ENCODE measurements around the gene WDR49. TPM values are rescaled to one million over a fixed set of nuclear protein-coding genes. Genes with fewer than 3 reads are reported as not detected.

Gene WDR49
- total RNA-seq, 1 experiment from 2014 or later = 0.34 TPM

DNA sequence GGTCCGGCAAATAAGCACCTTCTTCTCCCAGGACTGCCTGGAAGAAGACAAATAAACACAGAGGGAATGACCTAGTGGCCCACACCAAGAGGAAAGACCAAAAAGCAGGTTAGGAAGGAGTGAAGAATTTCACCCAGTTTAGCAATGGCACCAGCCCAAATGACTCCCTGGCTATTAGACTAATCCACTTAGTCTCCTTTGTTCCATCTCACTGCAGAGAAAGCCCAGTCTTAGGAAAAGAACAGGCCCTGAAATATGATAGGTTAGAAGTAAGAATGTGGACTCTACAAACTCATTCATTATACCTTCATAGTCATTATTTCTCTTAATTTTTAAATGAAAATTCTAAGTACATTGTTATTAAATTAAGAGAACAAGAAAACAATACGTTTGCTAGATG is 203.1 kb downstream of the WDR49 start (continued):
- TF ChIP-seq, protein P1, sequence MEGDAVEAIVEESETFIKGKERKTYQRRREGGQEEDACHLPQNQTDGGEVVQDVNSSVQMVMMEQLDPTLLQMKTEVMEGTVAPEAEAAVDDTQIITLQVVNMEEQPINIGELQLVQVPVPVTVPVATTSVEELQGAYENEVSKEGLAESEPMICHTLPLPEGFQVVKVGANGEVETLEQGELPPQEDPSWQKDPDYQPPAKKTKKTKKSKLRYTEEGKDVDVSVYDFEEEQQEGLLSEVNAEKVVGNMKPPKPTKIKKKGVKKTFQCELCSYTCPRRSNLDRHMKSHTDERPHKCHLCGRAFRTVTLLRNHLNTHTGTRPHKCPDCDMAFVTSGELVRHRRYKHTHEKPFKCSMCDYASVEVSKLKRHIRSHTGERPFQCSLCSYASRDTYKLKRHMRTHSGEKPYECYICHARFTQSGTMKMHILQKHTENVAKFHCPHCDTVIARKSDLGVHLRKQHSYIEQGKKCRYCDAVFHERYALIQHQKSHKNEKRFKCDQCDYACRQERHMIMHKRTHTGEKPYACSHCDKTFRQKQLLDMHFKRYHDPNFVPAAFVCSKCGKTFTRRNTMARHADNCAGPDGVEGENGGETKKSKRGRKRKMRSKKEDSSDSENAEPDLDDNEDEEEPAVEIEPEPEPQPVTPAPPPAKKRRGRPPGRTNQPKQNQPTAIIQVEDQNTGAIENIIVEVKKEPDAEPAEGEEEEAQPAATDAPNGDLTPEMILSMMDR (IDR thresholded peaks at IDR 0.05 in 2 of 3, conservative IDR thresholded peaks at IDR 0.05 in 1 of 3; ENCODE audit: borderline replicate concordance in 1 of 3, insufficient read depth in 1 of 3, low read depth in 2 of 3, low read length in 2 of 3) = no peak
- TF ChIP-seq, protein P2, sequence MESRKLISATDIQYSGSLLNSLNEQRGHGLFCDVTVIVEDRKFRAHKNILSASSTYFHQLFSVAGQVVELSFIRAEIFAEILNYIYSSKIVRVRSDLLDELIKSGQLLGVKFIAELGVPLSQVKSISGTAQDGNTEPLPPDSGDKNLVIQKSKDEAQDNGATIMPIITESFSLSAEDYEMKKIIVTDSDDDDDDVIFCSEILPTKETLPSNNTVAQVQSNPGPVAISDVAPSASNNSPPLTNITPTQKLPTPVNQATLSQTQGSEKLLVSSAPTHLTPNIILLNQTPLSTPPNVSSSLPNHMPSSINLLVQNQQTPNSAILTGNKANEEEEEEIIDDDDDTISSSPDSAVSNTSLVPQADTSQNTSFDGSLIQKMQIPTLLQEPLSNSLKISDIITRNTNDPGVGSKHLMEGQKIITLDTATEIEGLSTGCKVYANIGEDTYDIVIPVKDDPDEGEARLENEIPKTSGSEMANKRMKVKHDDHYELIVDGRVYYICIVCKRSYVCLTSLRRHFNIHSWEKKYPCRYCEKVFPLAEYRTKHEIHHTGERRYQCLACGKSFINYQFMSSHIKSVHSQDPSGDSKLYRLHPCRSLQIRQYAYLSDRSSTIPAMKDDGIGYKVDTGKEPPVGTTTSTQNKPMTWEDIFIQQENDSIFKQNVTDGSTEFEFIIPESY (IDR thresholded peaks at IDR 0.05; ENCODE audit: extremely low read depth, insufficient replicate concordance, low read length) = no peak
- TF ChIP-seq ELF1 (IDR thresholded peaks at IDR 0.05; ENCODE audit: borderline replicate concordance, low read depth) (no peak), ZNF274 (IDR thresholded peaks at IDR 0.05; ENCODE audit: low read depth, low read length) (no peak), CBX3 (IDR thresholded peaks at IDR 0.05; ENCODE audit: low read depth) (no peak), RAD21 (IDR thresholded peaks at IDR 0.05; ENCODE audit: low read depth) (no peak), EGR1 (IDR thresholded peaks at IDR 0.05; ENCODE audit: low read depth) (no peak)

DNA sequence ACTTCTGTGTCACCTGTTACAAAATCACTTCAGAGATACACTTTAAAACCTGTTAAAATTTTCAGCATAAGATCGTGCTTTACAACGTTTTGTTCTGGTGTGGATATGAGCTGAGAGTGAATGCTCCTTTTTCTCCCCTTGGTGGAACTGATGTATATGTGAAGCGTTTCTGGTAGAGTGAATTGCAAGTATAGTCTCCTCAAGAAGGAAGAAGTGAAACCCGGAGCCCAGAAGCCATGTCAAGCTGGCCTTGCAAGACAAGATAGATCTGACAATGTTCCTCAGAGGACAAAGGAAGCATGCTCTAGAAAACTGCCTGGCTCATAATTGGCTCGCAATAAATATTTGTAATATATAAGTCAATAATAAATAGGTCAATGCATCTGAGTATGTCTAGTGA is 203.5 kb downstream of the WDR49 start:
- Histone ChIP-seq H3K27me3 (ENCODE audit: insufficient read depth, low read length) (no peaks in the 10 kb centered on the region), H3K9me3 (ENCODE audit: control insufficient read depth in 1 of 2, insufficient read depth in 1 of 2, low read depth in 1 of 2, low read length in 2 of 2) (no peaks in the 10 kb centered on the region), H4K20me1 (ENCODE audit: insufficient read depth) (no peaks in the 10 kb centered on the region), H3K36me3 (ENCODE audit: control insufficient read depth in 1 of 2, insufficient read depth in 2 of 2, low read length in 2 of 2) (no peaks in the 10 kb centered on the region), H3K4me2 (ENCODE audit: low read length) (no peak overlapping the region), H2AFZ (ENCODE audit: low read depth, low read length, poor library complexity, severe bottlenecking) (no peak overlapping the region), H3K4me1 (ENCODE audit: control insufficient read depth in 1 of 2, insufficient read depth in 2 of 2, low read length in 2 of 2) (no peaks in the 10 kb centered on the region), H3K27ac (ENCODE audit: low read depth, low read length) (no peak overlapping the region), H3K9me2 (ENCODE audit: insufficient read depth) (no peaks in the 10 kb centered on the region), H3K79me2 (ENCODE audit: insufficient read depth, low read length) (no peaks in the 10 kb centered on the region), H3K4me3 (replicated peaks in 1 of 2; ENCODE audit: low read depth in 1 of 2, low read length in 2 of 2) (no peak overlapping the region), H3K9ac (ENCODE audit: low read length) (no peak overlapping the region)
- ChIA-PET CTCF (no interaction called here), RAD21 (ENCODE audit: low non-redundant PET in 1 of 2, low total read pairs in 2 of 2, uncharacterized antibody in 2 of 2, unreplicated experiment in 2 of 2) (no interaction called here), POLR2A (no interaction called here)
- DNase-seq (ENCODE audit: low read depth, low spot score) = no peak
- intact Hi-C loops (cut with micrococcal nuclease) = no loop called here
- no peak for TF ChIP-seq SP1 (IDR thresholded peaks at IDR 0.05; ENCODE audit: low read depth)
- no peak for TF ChIP-seq ELF1 (IDR thresholded peaks at IDR 0.05; ENCODE audit: borderline replicate concordance, low read depth)
- no peak for TF ChIP-seq FOSL1 (IDR thresholded peaks at IDR 0.05; ENCODE audit: low read depth)
- TF ChIP-seq, protein P3, sequence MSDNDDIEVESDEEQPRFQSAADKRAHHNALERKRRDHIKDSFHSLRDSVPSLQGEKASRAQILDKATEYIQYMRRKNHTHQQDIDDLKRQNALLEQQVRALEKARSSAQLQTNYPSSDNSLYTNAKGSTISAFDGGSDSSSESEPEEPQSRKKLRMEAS (IDR thresholded peaks at IDR 0.05) = no peak
- TF ChIP-seq TCF7L2 (IDR thresholded peaks at IDR 0.05; ENCODE audit: borderline replicate concordance, extremely low read depth, insufficient read depth, insufficient read length) = no peak
- TF ChIP-seq POLR2AphosphoS5 (IDR thresholded peaks at IDR 0.05; ENCODE audit: low read depth, low read length) = no peak
- no peak for TF ChIP-seq EZH2 (IDR thresholded peaks at IDR 0.05)
- no peak for TF ChIP-seq SIN3A (IDR thresholded peaks at IDR 0.05; ENCODE audit: low read depth)
- no peak for TF ChIP-seq ZNF274 (IDR thresholded peaks at IDR 0.05; ENCODE audit: low read depth, low read length)
- TF ChIP-seq, protein P4, sequence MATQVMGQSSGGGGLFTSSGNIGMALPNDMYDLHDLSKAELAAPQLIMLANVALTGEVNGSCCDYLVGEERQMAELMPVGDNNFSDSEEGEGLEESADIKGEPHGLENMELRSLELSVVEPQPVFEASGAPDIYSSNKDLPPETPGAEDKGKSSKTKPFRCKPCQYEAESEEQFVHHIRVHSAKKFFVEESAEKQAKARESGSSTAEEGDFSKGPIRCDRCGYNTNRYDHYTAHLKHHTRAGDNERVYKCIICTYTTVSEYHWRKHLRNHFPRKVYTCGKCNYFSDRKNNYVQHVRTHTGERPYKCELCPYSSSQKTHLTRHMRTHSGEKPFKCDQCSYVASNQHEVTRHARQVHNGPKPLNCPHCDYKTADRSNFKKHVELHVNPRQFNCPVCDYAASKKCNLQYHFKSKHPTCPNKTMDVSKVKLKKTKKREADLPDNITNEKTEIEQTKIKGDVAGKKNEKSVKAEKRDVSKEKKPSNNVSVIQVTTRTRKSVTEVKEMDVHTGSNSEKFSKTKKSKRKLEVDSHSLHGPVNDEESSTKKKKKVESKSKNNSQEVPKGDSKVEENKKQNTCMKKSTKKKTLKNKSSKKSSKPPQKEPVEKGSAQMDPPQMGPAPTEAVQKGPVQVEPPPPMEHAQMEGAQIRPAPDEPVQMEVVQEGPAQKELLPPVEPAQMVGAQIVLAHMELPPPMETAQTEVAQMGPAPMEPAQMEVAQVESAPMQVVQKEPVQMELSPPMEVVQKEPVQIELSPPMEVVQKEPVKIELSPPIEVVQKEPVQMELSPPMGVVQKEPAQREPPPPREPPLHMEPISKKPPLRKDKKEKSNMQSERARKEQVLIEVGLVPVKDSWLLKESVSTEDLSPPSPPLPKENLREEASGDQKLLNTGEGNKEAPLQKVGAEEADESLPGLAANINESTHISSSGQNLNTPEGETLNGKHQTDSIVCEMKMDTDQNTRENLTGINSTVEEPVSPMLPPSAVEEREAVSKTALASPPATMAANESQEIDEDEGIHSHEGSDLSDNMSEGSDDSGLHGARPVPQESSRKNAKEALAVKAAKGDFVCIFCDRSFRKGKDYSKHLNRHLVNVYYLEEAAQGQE (IDR thresholded peaks at IDR 0.05; ENCODE audit: low read depth) = no peak
- TF ChIP-seq, protein P2 (IDR thresholded peaks at IDR 0.05; ENCODE audit: extremely low read depth, insufficient replicate concordance, low read length) = no peak
- no TSS peak for BruUV-seq (replicated peaks)
- no peak for ATAC-seq
